ENCODE measurements around the gene DLEU7.

DNA sequence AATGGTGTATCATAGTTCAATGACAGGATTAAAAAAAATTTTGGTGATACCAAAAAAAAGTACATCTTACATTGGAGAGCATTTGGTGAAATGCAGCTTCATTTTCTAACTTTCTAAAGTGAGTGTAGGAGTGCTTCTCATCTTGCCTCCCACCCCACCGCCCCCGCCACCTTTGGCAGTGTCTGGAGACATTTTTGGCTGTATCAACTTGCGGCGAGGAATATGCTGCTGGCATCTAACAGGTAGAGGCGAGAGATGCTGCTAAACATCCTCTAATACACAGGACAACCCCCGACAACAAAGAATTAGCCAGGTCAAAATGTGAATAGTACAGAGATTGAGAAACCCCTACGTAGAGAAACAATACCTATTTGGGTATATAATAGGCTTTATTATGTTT lies 1.7 kb downstream of the DLEU7 start:
- TF ChIP-seq, protein P1, sequence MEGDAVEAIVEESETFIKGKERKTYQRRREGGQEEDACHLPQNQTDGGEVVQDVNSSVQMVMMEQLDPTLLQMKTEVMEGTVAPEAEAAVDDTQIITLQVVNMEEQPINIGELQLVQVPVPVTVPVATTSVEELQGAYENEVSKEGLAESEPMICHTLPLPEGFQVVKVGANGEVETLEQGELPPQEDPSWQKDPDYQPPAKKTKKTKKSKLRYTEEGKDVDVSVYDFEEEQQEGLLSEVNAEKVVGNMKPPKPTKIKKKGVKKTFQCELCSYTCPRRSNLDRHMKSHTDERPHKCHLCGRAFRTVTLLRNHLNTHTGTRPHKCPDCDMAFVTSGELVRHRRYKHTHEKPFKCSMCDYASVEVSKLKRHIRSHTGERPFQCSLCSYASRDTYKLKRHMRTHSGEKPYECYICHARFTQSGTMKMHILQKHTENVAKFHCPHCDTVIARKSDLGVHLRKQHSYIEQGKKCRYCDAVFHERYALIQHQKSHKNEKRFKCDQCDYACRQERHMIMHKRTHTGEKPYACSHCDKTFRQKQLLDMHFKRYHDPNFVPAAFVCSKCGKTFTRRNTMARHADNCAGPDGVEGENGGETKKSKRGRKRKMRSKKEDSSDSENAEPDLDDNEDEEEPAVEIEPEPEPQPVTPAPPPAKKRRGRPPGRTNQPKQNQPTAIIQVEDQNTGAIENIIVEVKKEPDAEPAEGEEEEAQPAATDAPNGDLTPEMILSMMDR (optimal IDR thresholded peaks at IDR 0.05 in 1 of 3, IDR thresholded peaks at IDR 0.05 in 1 of 3, conservative IDR thresholded peaks at IDR 0.05 in 1 of 3; ENCODE audit: extremely low read depth in 1 of 3, insufficient read depth in 2 of 3, low read length in 3 of 3) = no peak
- no peak for TF ChIP-seq EZH2 (IDR thresholded peaks at IDR 0.05; ENCODE audit: low read length)
